VCaP (cell line): Measurements from ENCODE around the gene OTOP2.

Experiments
- H3K27ac ChIP-seq: fragments of 450-650 bp; 2 replicates; pipeline ENCODE4 v1.5.1; 2017
- TF ChIP-seq, protein P1 (sequence below): fragments of 450-650 bp; conservative IDR thresholded peaks from 2 replicates; pipeline ENCODE4 v1.5.1; 2017; ENCODE audit warnings: mild to moderate bottlenecking, moderate library complexity

Gene OTOP2

DNA sequence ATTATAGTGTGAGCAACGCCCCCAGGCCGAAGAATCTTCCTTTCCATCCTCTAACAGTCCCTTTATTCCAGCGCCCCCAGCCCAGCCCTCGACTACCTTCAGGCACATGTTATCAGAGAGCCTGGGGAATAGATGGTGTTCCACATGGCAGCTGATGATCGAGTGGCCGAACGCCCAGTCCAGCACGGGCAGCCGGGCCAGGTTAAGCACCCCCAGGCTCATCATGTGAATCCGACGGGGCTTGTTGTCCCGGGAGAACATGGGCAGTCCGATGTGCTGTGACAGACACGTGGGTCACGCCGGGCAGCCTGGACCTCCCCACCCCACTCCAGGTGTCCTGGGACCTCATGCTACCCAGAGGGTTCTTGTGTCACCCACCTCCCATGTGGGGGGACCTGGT is 44.8 kb upstream of the OTOP2 start:
- TF ChIP-seq, protein P1, sequence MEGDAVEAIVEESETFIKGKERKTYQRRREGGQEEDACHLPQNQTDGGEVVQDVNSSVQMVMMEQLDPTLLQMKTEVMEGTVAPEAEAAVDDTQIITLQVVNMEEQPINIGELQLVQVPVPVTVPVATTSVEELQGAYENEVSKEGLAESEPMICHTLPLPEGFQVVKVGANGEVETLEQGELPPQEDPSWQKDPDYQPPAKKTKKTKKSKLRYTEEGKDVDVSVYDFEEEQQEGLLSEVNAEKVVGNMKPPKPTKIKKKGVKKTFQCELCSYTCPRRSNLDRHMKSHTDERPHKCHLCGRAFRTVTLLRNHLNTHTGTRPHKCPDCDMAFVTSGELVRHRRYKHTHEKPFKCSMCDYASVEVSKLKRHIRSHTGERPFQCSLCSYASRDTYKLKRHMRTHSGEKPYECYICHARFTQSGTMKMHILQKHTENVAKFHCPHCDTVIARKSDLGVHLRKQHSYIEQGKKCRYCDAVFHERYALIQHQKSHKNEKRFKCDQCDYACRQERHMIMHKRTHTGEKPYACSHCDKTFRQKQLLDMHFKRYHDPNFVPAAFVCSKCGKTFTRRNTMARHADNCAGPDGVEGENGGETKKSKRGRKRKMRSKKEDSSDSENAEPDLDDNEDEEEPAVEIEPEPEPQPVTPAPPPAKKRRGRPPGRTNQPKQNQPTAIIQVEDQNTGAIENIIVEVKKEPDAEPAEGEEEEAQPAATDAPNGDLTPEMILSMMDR: no peak
- H3K27ac ChIP-seq: no peak overlapping the region

DNA sequence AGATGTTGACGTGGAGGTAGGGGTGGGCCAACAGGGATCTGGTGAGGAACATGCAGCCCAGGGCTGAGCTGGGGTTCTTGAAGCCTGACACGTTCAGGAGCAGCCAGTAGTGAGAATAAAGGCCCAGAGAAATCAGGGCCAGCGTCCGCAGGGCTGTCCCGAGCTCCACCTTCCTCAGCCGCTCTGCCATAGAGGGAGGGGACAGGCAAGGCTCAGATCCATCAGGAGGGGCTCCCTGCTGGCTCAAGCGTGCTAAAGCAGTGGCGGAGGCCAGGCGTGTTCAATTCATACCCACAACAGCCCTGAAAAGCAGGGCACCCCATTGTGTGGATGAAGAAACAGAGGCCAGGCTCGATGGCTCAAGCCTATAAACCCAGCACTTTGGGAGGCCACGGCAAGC is 43.0 kb upstream of the OTOP2 start:
- H3K27ac ChIP-seq: no peak overlapping the region
- TF ChIP-seq, protein P1: no peak

DNA sequence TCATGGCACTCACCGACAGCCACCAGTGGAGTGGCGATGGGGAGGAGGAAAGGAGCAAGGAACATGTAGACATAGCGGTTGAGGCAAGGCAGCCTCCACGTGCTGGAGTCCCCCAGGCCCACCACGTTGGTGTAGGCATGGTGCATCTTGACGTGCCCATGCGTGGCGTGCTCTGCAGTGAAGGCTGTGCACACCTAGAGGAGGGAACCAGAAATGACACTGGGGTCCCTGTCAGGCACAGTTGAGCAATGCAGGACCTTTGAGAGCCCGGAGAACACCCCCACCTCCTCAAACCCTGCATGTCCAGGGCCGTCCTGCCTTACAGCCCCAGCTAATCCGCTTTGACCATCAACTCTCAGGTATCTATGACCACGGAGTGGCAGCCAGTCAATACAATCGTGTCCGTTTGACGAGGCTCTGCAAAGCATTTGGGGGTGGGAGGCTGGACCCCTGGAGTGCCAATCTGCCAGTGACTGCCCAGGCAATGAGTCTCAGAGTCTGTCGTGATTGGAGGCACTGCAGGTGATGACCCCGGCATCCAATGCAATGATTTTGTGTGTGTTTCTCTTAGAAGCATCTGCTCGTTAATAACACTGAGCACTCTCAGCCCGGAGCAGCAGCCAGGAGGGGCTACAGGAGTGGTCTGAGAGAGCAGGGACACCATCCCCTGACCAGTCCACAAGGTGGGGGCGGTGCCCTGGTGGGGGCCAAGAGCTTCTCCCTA is 41.4 kb upstream of the OTOP2 start:
- no peak overlapping the region for H3K27ac ChIP-seq
- TF ChIP-seq, protein P1: no peak

DNA sequence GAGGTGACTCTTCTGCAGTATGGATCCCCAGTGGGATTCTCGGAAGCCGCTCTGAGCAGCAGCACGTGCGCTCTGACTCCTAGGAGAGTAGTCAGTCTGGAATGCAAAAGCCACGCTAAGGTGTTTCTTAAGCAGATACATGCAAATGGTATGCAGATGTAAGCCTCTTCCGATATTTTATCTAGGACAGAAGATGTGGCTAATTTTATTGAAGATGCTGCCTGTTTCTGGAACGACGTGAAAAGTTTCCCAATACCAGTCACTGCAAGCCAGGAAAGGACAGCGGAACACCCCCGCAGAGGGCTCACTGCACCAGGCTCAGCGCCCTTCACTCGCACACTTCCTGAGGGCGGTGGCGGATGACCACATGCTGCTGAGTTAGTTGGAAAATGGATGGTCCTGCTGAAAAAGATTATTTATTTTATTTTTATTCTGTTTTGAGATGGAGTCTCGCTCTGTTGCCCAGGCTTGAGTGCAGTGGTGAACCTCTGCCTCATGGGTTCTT is 40.8 kb upstream of the OTOP2 start:
- TF ChIP-seq, protein P1: no peak
- H3K27ac ChIP-seq: no peak overlapping the region

DNA sequence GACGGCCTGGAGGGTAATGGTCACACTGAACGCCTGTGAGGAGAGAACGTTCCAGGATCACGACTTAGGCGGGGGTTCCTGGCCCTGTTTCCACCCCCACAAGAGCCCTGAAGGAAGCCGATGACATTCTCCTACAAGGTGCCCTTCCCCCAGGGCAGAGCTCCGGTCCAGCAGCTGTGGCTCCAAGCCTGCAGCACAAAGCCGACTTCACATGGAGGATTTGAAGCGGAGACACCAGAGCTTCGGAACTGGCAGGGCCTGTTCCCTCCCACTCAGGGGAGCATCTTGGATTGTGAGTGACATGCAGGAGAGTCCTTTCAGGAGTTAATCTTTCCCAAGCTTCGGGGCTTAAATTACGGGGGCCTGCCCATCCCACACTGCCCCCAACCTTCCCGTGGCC is 35.6 kb upstream of the OTOP2 start:
- TF ChIP-seq, protein P1: no peak
- H3K27ac ChIP-seq: no peak overlapping the region

DNA sequence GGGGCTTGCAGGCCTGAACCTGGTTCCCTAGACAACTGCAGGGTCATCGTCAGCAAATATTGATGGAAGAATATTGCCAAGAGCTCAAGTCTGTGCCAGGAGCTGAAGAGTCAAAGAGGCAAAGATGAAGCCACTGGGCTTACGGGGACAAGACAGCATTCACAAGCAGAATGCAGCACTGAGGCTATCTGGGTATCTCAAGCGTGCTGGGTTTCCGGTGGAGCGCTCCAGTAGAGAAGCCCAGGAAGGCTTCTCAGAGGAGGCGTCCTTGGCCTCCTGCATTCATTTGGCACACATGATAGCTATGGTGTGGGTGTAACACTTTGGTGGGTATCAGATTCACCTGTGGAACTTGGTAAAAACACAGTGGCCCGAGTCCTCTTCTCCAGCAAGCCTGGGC is 33.5 kb upstream of the OTOP2 start:
- TF ChIP-seq, protein P1: no peak
- no peak overlapping the region for H3K27ac ChIP-seq

DNA sequence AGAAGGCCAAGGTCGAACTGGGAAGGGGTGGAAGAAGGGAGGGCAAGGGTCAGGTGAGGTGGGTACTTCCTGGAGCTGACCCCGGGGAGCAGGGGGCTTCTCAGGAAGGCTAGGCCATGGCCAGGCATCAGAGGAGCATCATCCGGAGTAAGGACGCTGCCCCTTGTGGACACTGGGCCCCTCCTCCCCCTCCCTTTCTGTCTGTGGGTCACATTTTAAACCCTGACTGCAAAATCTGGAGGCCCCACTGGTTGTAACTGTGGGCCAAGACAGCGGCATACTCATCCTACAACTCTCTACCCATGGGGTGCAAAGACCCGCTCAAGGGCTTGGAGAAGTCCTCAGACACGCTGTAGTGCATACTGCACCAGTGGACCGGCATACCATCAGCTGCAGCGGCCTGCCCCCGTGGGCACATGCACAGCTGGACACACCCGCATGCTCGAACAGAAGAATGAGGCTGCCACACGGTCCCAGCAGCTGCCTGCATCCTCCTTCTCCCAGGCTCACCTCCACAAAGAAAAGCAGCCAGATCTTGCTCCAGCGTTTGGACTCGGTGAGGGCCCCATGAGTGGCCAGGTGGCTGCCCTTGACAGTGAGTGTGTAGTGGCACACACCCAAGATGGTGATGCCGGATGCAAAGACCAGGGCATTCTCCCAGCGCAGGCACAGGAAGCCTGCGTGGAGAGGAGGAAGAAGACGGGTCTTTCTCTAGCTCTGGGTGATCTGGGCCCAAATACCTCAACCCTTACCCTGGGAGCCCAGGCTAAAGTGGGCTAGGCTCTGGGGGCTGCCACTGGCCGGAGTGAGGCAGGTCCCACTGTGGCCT is 31.8 kb upstream of the OTOP2 start:
- TF ChIP-seq, protein P1: peak; percentile 24; the same call in 1 of the 2 replicates
- no peak overlapping the region for H3K27ac ChIP-seq
